M059J (cell line): ENCODE data around the gene NFAM1. TPM values are rescaled to one million over a fixed set of nuclear protein-coding genes. Genes with fewer than 3 reads are reported as not detected.
A peak's percentile ranks its signal among the peaks of the same experiment; 100 is the strongest.

ENCODE experiments used
- DNase-seq: peaks from one replicate; pipeline ENCODE4 v3.0.0-alpha.2; 2012; ENCODE audit warnings: low read depth
- total RNA-seq: library from RNA; depleted of rRNA; stranded (reverse); fragments of >200 nt; shearing (Covaris generic); gene quantifications from 2 replicates; pipeline ENCODE4 v1.2.3, GENCODE V29; 2014

The NFAM1 gene
- total RNA-seq, 1 experiment from 2014 or later: not detected

DNA sequence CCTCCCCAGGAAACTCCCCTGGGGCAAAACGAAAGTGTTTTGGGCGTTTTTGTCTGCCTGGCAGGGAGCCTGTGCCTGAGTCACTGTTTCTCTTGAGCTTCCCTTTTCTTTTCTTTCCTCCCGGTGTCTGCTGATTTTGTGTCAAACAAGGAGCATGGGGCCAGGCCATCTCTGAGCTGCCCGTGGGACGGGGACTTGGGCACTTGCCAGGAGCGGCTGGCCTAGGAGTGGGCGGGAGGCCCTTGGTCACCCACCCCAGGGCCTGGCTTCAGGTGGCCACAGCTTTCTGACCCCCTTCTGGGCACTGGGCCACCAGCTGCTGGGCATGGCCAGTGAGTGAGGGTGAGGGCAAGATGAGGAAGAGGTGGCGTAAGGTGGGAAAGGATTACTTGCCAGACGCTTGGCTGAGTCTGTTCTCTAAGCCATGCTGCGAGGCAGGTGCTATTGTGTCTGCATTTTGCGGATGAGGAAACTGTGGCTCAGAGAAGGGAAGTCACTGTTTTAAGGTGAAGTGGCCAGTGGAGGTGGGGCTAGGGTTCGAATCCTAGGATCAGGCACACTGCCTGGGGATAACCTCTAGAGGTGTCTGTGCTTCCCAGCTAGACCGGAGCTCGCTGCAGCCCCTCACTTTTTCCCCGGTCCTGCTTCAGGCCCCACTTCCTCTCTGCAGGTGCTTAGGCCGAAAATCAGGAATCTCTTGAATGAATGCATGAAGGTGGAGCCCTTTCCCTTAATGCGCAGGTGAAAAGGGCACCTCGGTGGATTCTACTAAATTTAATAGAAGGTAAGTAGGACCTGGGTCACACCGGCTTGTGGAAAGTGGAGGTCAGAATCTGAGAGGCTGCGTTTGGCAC, 7.8 kb upstream of the NFAM1 start:
- peak; percentile 36 for DNase-seq

GRCh38 chr22:42439021-42439567, 6.9 kb upstream of the NFAM1 start:
- DNase-seq: no peak

GRCh38 chr22:42438293-42438650, 6.1 kb upstream of the NFAM1 start:
- no peak for DNase-seq

GRCh38 chr22:42437488-42438292, 5.5 kb upstream of the NFAM1 start:
- peak; percentile 70 for DNase-seq

- DNase-seq: no peak
Measured at GRCh38 chr22:42436404-42436803, 4.2 kb upstream of the NFAM1 start.

DNA sequence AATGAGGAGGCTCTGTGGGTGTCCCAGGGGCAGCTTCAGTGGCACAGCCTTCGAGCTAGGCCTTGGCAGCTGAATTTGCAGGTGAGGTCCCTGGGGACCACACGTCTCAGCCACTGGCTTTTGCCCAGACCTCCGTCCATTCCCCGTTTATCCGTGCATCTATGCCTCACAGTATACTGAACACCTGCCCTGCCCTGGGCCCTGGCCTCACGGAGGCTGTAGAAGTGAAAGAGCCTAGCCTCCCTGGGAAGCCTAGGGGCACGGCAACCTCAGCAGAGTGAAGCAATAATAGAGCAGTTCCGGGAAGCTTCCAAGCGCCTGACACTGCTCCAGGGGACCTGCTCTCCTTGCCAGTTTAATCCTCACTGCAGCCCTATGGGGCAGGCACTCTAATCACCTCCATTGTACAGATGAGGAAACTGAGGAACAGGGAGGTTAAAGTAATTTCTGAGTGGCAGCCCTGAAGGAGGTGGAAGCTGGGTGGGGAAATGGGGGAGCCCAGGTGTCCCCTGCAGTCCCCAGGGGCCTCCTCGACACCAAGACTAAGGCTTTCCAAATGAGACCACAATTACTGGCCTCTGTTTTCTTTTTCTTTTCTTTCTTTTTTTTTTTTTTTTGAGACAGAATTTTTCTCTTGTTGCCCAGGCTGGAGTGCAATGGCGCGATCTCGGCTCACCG, 2.7 kb upstream of the NFAM1 start:
- no peak for DNase-seq

DNA sequence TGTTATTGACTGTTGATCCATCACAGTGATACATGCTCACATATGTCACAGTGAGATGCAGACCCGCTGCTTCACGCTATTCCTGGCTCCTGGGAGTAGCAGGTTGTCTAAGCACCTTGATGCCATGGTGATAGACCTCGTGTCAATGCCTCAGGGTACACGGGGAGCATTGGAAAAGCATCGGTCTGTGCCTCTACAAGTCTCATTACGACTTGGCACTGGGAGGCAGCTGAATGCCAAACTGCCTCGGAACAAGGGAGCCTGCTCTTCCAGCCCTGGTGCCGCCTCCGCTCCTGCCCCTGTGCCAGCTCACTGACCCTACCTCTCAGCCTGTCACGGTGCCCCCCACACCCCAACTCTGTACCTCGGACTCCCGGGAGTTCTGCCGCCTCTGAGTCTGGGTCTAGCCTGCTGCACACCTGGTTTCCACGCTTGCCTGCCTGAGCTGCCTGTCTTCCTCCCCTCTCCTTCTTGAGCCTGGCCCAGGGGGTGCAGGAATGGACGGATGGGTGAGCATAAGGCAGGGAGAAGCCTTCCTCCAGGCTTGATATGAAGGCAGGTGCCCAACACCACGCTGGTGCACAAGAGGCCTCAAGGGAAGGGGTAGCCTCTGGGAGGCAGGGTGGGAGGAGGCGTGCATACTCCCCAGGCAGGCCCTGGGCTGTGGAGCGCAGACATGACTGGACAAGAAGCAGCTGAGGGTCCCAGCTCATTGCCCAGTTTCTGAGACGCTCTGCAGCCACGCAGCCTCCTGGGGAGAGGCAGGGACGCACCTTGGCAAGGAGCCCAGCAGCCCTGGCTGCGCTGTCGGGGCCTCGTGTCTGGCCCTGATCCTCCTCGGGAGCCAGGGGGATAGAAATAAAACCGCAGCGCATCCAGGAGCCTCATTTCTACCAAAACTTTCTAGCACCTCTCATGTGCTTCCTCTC, 1.8 kb upstream of the NFAM1 start:
- DNase-seq: no peak

GRCh38 chr22:42432818-42433217, 615 bp upstream of the NFAM1 start:
- no peak for DNase-seq

GRCh38 chr22:42431401-42432019, 693 bp downstream of the NFAM1 start:
- peak; percentile 12 for DNase-seq

DNA sequence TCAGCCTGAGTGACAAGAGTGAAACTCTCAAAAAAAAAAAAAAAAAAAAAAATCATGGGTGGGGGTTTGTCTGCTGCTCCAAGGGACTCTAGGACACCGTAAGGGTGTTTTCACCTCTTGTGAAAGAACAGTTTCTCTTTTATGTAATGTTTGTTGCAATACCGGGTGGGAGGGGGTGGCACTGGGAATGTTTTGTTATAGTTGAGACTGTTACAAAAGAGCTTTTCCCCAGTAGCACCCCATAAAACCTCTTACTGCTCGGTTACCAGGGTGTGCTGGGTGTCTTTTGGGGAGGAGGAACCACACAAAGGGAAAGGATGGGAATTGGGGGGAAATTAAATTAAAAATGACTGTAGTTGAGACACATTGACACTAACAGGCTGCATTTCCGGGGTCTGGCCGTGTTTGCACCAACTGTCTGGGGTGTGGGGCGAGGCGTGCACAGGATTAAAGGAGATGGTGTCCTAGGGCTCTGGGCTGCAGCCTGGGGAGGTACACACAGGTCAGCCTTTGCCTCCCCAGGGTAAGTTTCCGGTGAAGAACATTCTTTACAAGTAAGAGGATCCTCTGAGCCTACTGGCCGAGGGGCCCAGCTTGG, 1.6 kb downstream of the NFAM1 start:
- no peak for DNase-seq

DNA sequence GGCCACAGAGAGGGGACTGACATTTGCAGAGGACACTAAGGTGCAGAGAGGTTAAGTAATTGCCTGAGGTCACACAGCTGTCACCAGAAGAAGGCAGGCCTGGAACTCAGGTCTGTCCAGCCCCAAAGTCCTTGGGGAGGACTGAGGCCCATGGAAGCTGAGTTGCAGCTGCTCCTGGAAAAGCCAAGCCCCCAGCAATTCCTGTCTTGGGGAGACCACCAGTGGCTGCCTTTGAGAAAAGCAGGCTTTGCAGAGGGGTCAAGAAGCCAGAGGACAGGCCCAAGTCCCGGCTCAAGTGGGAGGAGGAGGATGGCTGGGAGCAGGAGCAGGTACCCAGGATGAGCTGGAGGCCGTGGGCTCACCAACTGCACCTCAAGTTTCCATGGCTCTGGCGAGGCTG, 3.4 kb downstream of the NFAM1 start:
- no peak for DNase-seq

- DNase-seq: no peak
Measured at GRCh38 chr22:42428025-42428424, 4.2 kb downstream of the NFAM1 start.

GRCh38 chr22:42427167-42427566, 5.0 kb downstream of the NFAM1 start:
- DNase-seq: no peak

DNA sequence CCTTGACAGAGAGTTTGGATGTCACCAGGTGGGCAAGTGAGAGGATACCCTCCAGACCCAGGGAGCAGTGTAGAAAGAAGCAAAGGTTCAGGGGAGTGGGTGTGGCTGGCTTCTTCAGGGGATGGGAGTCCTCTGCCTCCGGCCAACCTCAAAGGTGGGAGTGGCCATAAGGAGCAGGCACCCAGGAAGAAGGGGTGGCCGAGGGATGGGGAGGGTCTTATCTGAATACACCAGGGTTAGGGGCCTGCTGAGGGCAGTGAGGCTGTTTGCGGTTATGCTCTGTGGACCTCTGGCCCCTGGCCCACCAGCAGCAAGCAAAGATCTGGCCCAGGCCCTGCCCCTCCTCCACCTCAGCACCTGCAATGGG, 6.2 kb downstream of the NFAM1 start:
- no peak for DNase-seq

- DNase-seq: no peak
Measured at GRCh38 chr22:42425337-42425988, 6.7 kb downstream of the NFAM1 start.

DNA sequence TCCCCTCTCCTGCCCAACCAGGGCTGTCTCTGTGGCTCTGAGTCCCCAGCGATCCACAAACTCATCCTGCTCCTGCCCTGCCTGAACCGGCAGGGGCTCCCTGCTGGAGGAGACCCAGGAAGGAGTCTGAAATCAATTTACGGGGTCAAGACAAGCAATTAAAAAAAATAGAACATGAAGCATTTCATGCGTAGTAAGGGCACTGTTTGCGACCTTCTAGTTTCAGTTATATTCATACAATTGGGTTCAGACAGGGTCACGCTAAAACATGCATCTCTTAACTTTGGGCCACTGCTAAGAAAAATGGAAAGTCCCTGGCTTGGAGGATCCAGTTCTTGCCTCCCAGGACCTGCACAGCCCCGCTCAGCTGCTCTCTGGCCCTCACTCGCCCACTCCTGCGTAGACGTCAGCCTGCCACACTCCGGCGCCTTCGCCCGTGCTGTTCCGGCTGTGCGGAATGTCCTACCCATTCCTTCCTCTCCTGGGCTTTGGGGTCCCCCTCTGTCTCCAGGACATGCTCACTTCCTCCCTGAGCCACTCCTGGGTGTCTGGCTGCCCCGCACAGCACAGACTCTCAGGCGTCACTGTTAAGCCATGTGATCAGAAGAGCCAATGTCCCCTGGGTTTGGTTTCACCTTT, 12.8 kb downstream of the NFAM1 start:
- DNase-seq: no peak

DNA sequence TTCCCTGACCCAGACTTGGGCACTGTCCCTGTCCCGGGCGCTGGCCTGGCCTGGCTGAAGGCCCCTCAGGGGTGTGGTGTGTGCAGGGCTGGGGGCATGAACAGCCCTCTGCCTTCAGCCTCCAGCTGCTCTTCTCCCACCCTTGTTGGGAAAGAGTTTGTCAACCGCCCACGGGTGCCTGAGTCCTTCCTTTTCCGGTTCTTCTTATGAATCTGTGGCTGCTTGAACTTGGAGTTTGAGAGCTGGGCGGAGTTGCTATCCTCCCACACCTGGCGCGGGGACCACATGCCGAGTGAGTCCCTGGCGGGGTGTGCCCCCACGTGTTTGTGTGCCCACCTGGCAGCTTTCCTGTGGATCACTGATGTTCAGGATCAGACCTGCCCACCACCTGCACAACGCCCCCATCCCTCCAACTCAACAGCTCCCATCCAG, 13.4 kb downstream of the NFAM1 start:
- no peak for DNase-seq

DNA sequence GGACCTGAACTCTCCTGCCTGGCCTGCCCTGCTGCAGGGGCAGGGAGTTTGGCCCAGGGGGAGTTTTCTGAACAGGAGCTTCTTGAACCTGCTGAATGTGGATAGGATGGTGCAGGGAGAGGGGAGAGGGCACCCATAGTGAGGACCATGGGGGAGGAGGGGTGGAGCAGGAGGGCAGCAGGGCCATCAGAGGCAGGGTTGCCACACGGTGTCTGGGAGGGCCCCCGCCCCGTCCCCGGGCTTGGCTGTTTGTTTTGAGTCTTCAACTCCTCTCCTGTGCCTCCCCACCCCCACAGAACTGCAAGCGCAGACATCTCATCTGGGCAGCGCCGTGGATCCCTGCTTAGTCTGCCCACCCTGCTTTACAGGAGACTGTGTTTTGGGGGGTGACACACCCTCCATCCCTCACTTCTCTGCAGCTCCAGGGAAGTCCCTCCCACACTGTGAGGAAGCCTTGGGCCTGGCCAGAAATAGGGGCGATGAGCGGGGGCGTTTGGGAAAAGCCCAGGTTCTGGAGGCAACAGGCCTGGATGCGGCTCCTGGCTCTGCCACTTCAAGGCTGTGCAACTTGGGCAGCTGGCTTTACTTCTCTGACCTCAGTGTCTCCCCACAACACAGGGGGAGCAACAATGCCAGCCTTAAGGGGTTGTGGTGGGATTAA, 14.4 kb downstream of the NFAM1 start:
- no peak for DNase-seq
